CD4-positive, alpha-beta T cell treated with Interleukin-1 beta for 1 hour (primary cell): ENCODE results near the gene LPO.
A peak's percentile ranks its signal among the peaks of the same experiment; 100 is the strongest.

Source experiments
- DNase-seq, 2 donors: peaks; one replicate each; pipeline ENCODE4 v3.0.0-alpha.2; 2020 to 2022

LPO gene

GRCh38 chr17:58279016-58279711 is 40.8 kb downstream of the LPO start:
- peak in 1 of 2 donors; percentile 58 for DNase-seq

GRCh38 chr17:58279736-58280479 is 41.5 kb downstream of the LPO start:
- no peak for DNase-seq

GRCh38 chr17:58280480-58281217 is 42.3 kb downstream of the LPO start, which contains the start of gene MPO:
Gene MPO, minus strand, starts transcription at chr17:58280935. Its CDS starts 177 bp downstream, at chr17:58280758.
- DNase-seq = no peak

GRCh38 chr17:58281511-58282011 is 43.2 kb downstream of the LPO start:
- DNase-seq = no peak

- no peak for DNase-seq
Observed at GRCh38 chr17:58282442-58282841, 44.1 kb downstream of the LPO start.

- DNase-seq = no peak
Observed at GRCh38 chr17:58283674-58284612, 45.6 kb downstream of the LPO start.

GRCh38 chr17:58284613-58285421 is 46.4 kb downstream of the LPO start:
- no peak for DNase-seq

GRCh38 chr17:58285422-58285810 is 47.0 kb downstream of the LPO start:
- DNase-seq = no peak

GRCh38 chr17:58289869-58290268 is 51.5 kb downstream of the LPO start:
- DNase-seq = no peak

GRCh38 chr17:58291246-58291645 is 52.9 kb downstream of the LPO start:
- DNase-seq = no peak

GRCh38 chr17:58294034-58294433 is 55.6 kb downstream of the LPO start:
- no peak for DNase-seq

- no peak for DNase-seq
Observed at GRCh38 chr17:58300336-58300735, 62.0 kb downstream of the LPO start.

GRCh38 chr17:58301504-58302150 is 63.2 kb downstream of the LPO start:
- DNase-seq = no peak

GRCh38 chr17:58302171-58302918 is 64.0 kb downstream of the LPO start:
- DNase-seq = no peak

GRCh38 chr17:58302919-58303585 is 64.7 kb downstream of the LPO start:
- DNase-seq = no peak

GRCh38 chr17:58303971-58304749 is 65.8 kb downstream of the LPO start:
- DNase-seq = peak; percentile 65 to 66

GRCh38 chr17:58304750-58305486 is 66.5 kb downstream of the LPO start:
- DNase-seq = no peak

GRCh38 chr17:58305626-58306025 is 67.2 kb downstream of the LPO start:
- no peak for DNase-seq
